ENCODE data around the gene NHSL1. TPM values are rescaled to one million over a fixed set of nuclear protein-coding genes. Genes with fewer than 3 reads are reported as not detected.

NHSL1 gene, protein sequence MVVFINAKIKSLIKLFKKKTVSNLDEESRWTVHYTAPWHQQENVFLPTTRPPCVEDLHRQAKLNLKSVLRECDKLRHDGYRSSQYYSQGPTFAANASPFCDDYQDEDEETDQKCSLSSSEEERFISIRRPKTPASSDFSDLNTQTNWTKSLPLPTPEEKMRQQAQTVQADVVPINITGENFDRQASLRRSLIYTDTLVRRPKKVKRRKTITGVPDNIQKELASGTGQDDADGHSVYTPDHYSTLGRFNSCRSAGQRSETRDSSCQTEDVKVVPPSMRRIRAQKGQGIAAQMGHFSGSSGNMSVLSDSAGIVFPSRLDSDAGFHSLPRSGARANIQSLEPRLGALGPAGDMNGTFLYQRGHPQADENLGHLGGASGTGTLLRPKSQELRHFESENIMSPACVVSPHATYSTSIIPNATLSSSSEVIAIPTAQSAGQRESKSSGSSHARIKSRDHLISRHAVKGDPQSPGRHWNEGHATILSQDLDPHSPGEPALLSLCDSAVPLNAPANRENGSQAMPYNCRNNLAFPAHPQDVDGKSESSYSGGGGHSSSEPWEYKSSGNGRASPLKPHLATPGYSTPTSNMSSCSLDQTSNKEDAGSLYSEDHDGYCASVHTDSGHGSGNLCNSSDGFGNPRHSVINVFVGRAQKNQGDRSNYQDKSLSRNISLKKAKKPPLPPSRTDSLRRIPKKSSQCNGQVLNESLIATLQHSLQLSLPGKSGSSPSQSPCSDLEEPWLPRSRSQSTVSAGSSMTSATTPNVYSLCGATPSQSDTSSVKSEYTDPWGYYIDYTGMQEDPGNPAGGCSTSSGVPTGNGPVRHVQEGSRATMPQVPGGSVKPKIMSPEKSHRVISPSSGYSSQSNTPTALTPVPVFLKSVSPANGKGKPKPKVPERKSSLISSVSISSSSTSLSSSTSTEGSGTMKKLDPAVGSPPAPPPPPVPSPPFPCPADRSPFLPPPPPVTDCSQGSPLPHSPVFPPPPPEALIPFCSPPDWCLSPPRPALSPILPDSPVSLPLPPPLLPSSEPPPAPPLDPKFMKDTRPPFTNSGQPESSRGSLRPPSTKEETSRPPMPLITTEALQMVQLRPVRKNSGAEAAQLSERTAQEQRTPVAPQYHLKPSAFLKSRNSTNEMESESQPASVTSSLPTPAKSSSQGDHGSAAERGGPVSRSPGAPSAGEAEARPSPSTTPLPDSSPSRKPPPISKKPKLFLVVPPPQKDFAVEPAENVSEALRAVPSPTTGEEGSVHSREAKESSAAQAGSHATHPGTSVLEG (N-terminal part only)
- total RNA-seq: 34.8 TPM

DNA sequence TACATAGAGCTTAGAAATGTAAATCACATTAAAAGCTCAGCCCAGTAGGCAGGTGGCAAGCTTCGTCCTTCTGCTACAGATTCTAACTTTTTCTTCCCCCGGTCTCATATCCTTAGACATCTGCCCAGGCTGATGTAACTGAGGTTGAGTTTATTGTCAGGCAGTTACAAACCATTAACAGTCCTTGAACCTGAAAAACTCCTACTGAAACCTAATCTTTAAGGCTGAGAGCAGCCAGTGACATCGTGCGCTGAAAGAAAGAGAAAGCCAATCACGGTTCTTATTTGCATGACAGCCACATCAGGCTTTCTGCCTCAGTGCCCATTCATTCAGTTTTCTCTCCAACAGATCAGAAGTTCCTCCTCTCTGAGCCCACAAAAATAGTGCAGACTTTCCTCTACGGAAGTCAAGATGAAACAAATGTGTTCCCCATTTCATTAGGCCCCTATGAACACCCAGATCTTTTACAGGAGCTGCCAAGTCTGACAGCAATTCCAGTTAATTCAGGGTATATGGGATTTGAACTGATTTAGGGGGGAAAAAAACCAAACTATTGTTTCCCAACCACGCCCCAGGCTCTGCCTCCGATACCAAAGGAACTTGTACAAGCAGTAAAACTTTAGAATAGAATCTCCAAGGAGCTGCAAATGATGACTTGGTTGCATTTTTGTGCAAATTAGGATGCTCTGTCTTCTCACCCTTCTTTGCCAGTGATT lies at the start of gene NHSL1:
TSS of gene NHSL1 (minus strand) at position 192 of the 716 bp plus-strand sequence. CDS start 204 bp downstream, outside the sequence.
- ATAC-seq: peak; percentile 85

DNA sequence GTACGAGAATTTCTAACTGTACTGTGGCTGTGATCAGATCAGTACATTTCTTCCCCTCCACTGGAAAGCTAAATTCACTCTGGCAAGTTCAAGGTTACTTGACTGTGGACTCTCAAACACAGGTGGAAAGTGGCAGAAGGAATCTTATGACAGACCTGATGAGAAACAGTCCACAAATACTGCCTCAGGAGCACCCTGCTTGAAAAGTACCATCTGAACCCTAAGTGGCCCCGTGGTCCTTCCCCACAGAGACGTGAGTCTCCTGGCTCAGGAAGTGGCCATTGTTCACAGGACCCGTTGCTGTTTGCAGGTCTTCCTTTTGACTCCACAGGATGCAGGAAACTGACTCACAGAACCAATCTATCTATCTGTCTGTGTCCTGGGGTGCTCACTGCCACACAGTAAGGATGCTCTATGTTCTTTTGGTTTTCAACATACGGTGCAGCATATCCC lies 47.5 kb upstream of the NHSL1 start:
- ATAC-seq: peak; percentile 31

DNA sequence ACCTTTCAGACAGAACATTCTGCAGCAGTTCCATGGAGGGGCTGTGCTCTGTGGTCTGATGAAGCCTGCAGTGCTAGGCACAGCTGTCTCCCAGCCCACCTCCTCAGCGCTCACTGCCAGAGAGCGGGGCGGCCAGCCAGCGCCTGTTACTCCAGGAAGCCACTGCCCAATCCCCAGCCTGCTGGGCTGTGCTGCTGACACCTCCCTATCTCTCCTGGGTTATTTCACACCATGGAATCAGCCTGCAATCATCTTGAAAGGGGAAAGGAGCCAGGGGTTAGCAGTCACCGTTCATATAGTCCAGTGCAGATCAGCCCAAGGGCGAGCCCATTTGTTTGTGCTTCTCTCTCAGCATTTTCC lies 46.3 kb upstream of the NHSL1 start:
- no peak for ATAC-seq

DNA sequence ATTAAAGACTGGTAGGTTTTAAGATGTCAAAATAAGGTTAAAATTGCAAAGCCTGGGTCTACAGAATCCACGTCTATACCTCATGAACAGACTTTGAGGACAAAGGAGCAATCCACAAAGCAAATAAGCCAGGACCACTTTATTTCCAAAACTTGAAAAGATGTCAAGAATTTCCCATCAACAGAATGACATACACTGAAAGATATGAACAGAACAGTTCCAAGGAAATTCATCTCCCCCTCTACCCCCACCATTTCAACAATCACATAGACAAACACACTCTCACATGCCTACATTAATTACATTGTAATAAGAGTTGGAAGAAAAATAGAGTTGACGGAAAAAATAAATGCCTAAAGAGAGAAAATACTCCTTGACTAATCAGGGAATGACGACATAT lies 45.2 kb upstream of the NHSL1 start:
- no peak for ATAC-seq

GRCh38 chr6:138543657-138544056 lies 44.4 kb upstream of the NHSL1 start:
- ATAC-seq: no peak

GRCh38 chr6:138541823-138542481 lies 42.7 kb upstream of the NHSL1 start:
- no peak for ATAC-seq

DNA sequence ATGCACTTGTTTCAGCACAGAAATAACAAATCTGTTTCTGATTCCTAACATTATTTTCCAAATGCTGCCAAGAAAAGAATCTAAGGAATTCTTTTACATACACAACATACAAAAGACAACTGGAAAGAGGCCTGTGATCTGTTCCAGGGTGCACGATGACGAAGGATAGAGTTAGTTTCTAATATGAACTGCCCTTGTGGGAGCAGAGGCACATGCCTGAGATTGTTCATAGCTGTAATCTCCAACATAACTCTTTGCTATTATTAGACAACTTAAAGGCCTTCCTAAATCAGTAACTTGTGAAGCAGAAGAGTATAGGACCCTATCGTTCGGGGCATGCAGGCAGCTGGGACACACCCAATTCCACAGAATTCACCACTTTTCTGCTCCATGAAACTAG lies 41.2 kb upstream of the NHSL1 start:
- no peak for ATAC-seq

DNA sequence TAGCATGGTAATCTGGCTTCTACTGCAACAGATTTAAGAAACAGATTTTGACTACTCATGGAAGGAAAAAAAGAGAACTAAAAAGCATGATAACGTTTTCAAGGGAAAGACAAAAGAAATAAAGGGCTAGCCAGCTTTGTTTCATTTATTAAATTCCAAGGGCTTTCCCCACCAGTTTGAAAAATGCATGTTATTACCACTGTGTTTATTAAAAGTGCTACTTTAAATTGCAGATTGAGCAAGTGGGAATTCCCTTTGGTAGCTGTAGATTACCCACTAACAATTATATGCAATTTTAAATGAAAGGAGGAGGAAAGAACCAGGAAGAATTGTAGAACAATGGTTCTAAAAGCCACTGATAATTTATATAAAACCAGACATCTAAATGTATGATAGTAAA lies 40.6 kb upstream of the NHSL1 start:
- no peak for ATAC-seq

- ATAC-seq: no peak
Measured at GRCh38 chr6:138538390-138539031, 39.2 kb upstream of the NHSL1 start.

DNA sequence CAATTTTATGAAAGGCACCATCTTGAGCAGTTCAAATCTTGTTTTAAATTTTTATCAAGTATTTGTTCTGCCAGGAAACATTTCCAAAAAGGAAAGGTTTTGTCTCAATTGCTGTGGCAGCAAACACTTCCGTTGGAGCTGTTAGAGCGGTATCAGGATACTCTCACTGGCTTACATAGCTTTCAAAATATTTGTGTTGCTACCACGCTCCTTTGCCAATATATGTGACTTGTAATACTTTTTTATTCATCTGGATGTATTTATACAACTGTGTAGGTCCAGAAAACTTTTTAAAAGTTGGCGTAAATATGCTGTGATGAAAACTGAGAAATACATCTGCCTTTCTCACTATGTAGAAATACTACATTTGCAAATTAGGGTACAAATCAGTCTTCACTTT lies 37.8 kb upstream of the NHSL1 start:
- ATAC-seq: no peak

- no peak for ATAC-seq
Measured at GRCh38 chr6:138535728-138536455, 36.6 kb upstream of the NHSL1 start.

DNA sequence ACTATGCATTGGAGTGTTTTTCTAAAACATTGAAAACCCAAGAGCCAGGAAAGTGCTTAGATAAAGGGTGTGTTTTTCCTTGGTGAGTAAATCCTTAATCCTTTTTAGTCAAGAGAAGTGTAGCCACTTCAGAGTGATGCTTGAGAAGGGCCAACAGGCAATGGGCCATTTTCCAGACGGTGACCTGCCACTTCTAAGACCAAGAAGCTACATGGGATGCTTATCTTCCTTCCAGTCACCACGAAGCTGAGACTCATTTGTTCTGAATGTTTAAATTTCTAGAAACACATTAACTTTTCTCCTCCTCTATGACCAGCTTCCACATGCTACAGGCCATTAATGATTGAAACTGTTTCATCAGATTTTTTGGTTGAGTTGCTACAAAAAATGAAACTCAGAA lies 34.4 kb upstream of the NHSL1 start:
- no peak for ATAC-seq

- ATAC-seq: no peak
Measured at GRCh38 chr6:138531387-138531786, 32.1 kb upstream of the NHSL1 start.

DNA sequence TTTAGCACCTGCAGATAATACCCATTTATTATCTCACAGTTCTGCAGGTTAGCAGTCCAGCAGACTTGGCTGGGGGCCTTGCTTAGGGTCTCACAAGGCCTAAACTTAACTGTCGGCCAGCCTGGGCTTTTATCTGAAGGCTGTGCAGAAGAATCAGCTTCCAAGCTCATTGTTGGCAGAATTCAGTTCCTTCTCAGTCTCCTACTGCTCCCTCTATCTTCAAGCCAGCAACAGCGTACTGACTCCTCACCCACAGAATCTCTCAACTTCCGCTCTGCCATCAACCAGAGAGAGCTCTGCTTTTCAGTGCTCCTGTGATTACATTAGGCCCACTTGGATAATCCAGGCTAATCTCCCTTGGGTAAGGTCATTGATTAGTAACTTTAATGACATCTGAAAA lies 30.2 kb upstream of the NHSL1 start:
- ATAC-seq: no peak

GRCh38 chr6:138528956-138529355 lies 29.7 kb upstream of the NHSL1 start:
- ATAC-seq: no peak

- ATAC-seq: no peak
Measured at GRCh38 chr6:138528137-138528536, 28.8 kb upstream of the NHSL1 start.

- ATAC-seq: no peak
Measured at GRCh38 chr6:138527411-138528088, 28.3 kb upstream of the NHSL1 start.

DNA sequence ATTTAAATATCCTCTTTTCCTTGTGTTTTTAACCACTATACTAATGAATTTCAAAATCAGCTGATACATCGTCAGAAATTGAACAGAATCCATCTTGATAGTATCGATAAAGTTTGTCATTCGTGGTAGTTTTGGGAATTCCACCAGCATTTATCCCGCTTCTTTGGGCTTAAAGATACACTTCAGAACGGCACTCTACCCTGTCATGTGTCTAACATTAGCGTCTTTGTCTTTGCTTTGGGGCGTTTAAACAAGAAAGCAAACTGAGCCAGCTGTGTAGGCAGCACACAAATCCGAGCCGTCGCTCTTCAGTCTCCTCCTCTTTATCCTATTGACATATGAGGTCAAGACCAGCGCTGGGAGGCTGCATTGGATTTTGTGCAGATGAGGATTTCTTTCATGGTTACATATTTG lies 27.5 kb upstream of the NHSL1 start:
- ATAC-seq: no peak

- ATAC-seq: no peak
Measured at GRCh38 chr6:138525355-138525754, 26.1 kb upstream of the NHSL1 start.

- no peak for ATAC-seq
Measured at GRCh38 chr6:138524526-138524925, 25.2 kb upstream of the NHSL1 start.
